Measurements from ENCODE around the gene RPTOR. TPM values are rescaled to one million over a fixed set of nuclear protein-coding genes. Genes with fewer than 3 reads are reported as not detected.

The RPTOR gene
- total and polyA plus RNA-seq, 2 experiments from 2014 or later = 6.6 to 16.1 TPM

DNA sequence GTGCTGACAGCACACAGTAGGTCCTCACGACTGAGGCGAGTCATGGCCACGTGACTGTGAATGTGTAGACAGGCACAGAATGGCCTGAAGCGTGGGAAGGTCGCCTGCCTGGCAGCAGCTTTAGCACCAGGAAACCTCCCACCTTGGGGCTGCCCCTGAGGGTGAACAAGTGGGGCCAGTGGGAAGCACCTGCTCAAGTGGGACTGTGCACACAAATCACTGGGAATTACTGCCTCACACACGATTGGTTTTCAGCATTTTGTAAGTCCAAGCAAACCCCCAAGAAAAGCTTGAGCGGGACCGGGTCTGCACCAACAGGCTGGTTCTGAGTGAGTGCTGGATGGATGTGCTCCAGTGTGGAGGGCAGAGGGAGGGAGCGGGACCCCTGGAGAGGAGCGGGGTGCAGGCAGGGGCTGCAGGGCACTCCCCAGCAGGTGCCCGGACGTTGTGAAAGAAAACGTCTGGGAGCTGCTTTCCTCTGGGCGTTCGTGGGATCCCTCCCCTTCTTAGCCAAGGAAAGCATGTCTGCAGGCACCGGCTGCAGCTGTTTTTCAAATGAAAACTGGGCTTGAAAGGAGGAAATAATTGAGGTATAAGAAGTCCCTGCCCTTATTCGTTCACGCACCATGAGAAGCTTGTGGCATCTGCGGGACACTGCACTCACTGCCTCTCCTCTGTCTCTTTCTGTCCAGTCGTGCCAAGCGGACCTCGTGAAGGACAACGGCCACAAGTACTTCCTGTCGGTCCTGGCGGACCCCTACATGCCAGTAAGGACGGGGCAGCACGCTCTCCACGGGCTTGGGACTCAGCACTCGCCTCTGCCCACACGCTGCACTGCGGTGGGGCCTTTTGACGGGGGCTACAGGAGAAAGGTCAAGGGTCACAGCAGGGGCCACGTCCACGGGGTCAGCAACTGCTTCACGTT is 335.3 kb downstream of the RPTOR start:
- Histone ChIP-seq H3F3A (ENCODE audit: insufficient read depth) (no peaks in the 10 kb centered on the region), H3K9me3 (ENCODE audit: low read depth) (no peaks in the 10 kb centered on the region), H3K27me3 (replicated peaks; ENCODE audit: insufficient read depth) (no peaks in the 10 kb centered on the region), H3K9me2 (ENCODE audit: insufficient read depth) (no peaks in the 10 kb centered on the region), H3K36me3 (ENCODE audit: low read depth) (no peaks in the 10 kb centered on the region), H3K79me2 (ENCODE audit: insufficient read depth) (no peaks in the 10 kb centered on the region), H3K9ac (no peak overlapping the region), H3K4me1 (ENCODE audit: insufficient read depth) (no peaks in the 10 kb centered on the region), H4K20me1 (ENCODE audit: insufficient read depth) (no peaks in the 10 kb centered on the region), H3K27ac (no peak overlapping the region), H2AFZ (no peak overlapping the region), H3K4me2 (ENCODE audit: unreplicated experiment) (no peak overlapping the region), H3K4me3 (no peak overlapping the region)
- no peak for TF ChIP-seq EZH2 (IDR thresholded peaks at IDR 0.05; ENCODE audit: insufficient read depth, poor library complexity, severe bottlenecking)
- TF ChIP-seq EZH2phosphoT487 (IDR thresholded peaks at IDR 0.05; ENCODE audit: insufficient read depth, low read depth) = no peak
- in situ Hi-C loops (cut with MboI) = no loop called here
- no peak for DNase-seq
- 87 to 91% methylated on average over 33 to 35 of the region's 35 CpGs for WGBS, 2 experiments (ENCODE audit: low coverage in 1 of 2, low lambda C conversion rate in 2 of 2, missing lambda C conversion rate in 2 of 2)

DNA sequence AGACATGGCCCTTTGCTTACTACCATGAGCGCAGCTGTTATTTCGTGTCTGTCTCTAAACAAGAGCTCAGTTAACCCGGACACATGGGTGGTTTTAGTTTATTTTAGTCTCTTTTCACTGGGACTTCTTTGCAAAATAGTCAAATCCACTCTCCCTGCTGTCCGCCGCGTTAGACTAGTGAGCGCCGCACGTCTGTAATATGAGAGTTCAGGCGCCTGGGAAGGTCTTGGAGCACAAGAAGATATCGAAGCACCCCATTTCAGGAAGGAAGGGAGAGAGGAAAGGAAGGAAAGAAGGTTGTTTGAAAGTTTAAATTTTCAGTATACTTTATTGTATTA is 336.0 kb downstream of the RPTOR start:
- Histone ChIP-seq H4K20me1 (ENCODE audit: insufficient read depth) (no peaks in the 10 kb centered on the region), H3K36me3 (ENCODE audit: low read depth) (no peaks in the 10 kb centered on the region), H3K4me2 (ENCODE audit: unreplicated experiment) (no peak overlapping the region), H2AFZ (no peak overlapping the region), H3K9me3 (ENCODE audit: low read depth) (no peaks in the 10 kb centered on the region), H3K4me1 (ENCODE audit: insufficient read depth) (no peaks in the 10 kb centered on the region), H3K27me3 (replicated peaks; ENCODE audit: insufficient read depth) (no peaks in the 10 kb centered on the region), H3F3A (ENCODE audit: insufficient read depth) (no peaks in the 10 kb centered on the region), H3K9ac (no peak overlapping the region), H3K79me2 (ENCODE audit: insufficient read depth) (no peaks in the 10 kb centered on the region), H3K9me2 (ENCODE audit: insufficient read depth) (no peaks in the 10 kb centered on the region), H3K27ac (no peak overlapping the region), H3K4me3 (no peak overlapping the region)
- in situ Hi-C loops (cut with MboI) = no loop called here
- TF ChIP-seq EZH2phosphoT487 (IDR thresholded peaks at IDR 0.05; ENCODE audit: insufficient read depth, low read depth) (no peak), EZH2 (IDR thresholded peaks at IDR 0.05; ENCODE audit: insufficient read depth, poor library complexity, severe bottlenecking) (no peak)
- WGBS, 2 experiments (ENCODE audit: low coverage in 1 of 2, low lambda C conversion rate in 2 of 2, missing lambda C conversion rate in 2 of 2) = 91 to 92% methylated on average over 11 of the region's 11 CpGs
- no peak for DNase-seq

DNA sequence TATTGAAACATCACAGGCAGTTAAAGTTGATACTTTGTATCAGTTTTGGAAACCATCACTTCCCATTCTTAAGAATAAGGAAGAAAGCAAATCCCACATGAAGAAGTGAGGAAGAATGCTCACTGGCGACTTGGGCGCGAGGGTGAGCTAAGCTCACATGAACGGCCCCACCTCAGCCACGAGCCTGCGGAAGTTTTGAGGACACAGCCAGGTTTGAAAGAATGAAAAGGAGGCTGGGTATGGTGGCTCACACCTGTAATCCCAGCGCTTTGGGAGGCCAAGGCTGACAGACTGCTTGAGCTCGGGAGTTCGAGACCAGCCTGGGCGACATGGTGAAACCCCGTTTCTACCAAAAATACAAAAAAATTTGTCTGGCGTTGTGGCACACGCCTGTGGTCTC is 336.7 kb downstream of the RPTOR start:
- H3K79me2 ChIP-seq (ENCODE audit: insufficient read depth) = no peaks in the 10 kb centered on the region

DNA sequence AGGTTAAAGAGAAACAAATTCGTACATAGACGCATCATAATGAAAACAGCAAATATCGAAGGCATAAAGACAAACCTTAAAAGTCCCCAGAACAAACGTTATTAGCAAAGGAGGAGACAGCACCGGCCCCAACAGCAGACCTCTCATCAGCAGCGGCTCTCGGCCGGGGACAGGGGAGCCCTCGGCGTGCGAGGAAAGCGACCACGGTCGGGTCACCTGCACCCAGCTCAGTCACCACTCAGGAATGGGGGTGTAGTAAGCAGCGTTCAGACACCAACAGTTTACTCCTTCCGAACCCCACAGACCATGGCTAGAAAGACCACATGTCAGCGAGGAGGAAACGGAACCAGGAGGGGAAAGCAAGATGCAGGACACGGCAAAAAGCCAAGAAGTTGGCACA is 337.7 kb downstream of the RPTOR start:
- Histone ChIP-seq H4K20me1 (ENCODE audit: insufficient read depth) (no peaks in the 10 kb centered on the region), H3K4me2 (ENCODE audit: unreplicated experiment) (no peak overlapping the region), H3K9me3 (ENCODE audit: low read depth) (no peaks in the 10 kb centered on the region), H3K4me1 (ENCODE audit: insufficient read depth) (no peaks in the 10 kb centered on the region), H3K36me3 (ENCODE audit: low read depth) (no peaks in the 10 kb centered on the region), H3K27me3 (replicated peaks; ENCODE audit: insufficient read depth) (no peaks in the 10 kb centered on the region), H3K79me2 (ENCODE audit: insufficient read depth) (no peaks in the 10 kb centered on the region), H3F3A (ENCODE audit: insufficient read depth) (no peaks in the 10 kb centered on the region), H3K27ac (no peak overlapping the region), H3K9ac (no peak overlapping the region), H2AFZ (no peak overlapping the region), H3K9me2 (ENCODE audit: insufficient read depth) (no peaks in the 10 kb centered on the region), H3K4me3 (no peak overlapping the region)
- TF ChIP-seq EZH2 (IDR thresholded peaks at IDR 0.05; ENCODE audit: insufficient read depth, poor library complexity, severe bottlenecking) = no peak
- TF ChIP-seq EZH2phosphoT487 (IDR thresholded peaks at IDR 0.05; ENCODE audit: insufficient read depth, low read depth) = no peak
- 92 to 93% methylated on average over 19 of the region's 19 CpGs for WGBS, 2 experiments (ENCODE audit: low coverage in 1 of 2, low lambda C conversion rate in 2 of 2, missing lambda C conversion rate in 2 of 2)
- in situ Hi-C loops (cut with MboI) = no loop called here
- DNase-seq = no peak

More for the DNA sequence above, 336.7 kb downstream of the RPTOR start:
- Histone ChIP-seq H3K9me3 (ENCODE audit: low read depth) (no peaks in the 10 kb centered on the region), H4K20me1 (ENCODE audit: insufficient read depth) (no peaks in the 10 kb centered on the region), H3K9me2 (ENCODE audit: insufficient read depth) (no peaks in the 10 kb centered on the region), H3K27ac (no peak overlapping the region), H3K27me3 (replicated peaks; ENCODE audit: insufficient read depth) (no peaks in the 10 kb centered on the region), H3K4me3 (no peak overlapping the region), H2AFZ (no peak overlapping the region), H3K4me1 (ENCODE audit: insufficient read depth) (no peaks in the 10 kb centered on the region), H3F3A (ENCODE audit: insufficient read depth) (no peaks in the 10 kb centered on the region), H3K36me3 (ENCODE audit: low read depth) (no peaks in the 10 kb centered on the region), H3K4me2 (ENCODE audit: unreplicated experiment) (no peak overlapping the region), H3K9ac (no peak overlapping the region)
- DNase-seq = no peak
- in situ Hi-C loops (cut with MboI) = no loop called here
- WGBS, 2 experiments (ENCODE audit: low coverage in 1 of 2, low lambda C conversion rate in 2 of 2, missing lambda C conversion rate in 2 of 2) = 96 to 98% methylated on average over 13 of the region's 13 CpGs
- no peak for TF ChIP-seq EZH2phosphoT487 (IDR thresholded peaks at IDR 0.05; ENCODE audit: insufficient read depth, low read depth)
- TF ChIP-seq EZH2 (IDR thresholded peaks at IDR 0.05; ENCODE audit: insufficient read depth, poor library complexity, severe bottlenecking) = no peak
